Measurements from ENCODE around the gene CNIH2.

The CNIH2 gene

DNA sequence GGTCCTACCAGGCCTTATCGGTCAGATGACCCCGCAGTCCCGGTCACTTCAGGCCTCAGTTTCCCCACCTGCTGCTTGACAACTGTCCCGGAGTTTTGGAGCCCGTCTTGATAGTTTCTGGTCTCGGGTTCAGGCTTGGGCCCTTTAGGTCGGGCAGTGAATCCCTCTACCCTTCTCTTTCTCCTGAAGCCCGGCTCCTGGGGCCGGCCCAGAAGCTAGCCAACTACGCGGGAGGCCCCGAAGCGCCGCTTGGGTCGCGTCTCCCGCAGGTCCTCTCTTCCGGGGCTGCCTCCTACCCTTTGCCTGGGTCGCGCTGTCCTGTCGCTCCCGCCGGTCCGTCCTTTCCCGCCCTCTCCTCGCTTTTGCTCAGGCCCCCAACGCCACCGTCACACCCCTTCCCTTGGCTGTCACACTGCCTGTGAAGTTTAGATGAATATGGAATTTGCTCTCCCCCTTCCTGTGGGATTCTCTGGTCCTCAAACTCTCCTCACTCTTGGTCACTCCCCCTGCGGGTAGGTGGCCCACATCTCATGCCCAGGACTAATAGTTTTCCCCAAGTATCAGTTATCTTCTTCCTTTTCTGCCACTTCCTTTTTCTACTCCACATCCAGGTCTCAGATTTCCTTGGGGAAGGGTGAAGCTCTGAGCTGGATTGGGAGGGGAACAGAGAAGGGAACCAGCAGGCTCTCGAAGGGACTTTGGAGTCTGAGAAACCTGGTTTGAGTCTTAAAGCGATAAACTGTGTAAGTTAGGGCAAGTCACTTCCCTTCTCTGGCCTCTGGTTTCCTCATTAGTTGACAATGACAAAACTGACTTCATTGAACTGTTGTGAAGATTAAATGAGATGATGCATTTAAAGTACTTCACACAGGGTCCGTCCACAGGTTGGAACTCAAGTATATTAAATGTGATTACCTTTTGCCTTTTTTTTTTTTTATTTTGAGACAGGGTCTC lies 8.7 kb upstream of the CNIH2 start (continued):
- TF ChIP-seq PATZ1 (tag by site-specific recombination; IDR thresholded peaks at IDR 0.05): peak; percentile 9; the same call in 1 of the 2 replicates
- TF ChIP-seq, protein P1, sequence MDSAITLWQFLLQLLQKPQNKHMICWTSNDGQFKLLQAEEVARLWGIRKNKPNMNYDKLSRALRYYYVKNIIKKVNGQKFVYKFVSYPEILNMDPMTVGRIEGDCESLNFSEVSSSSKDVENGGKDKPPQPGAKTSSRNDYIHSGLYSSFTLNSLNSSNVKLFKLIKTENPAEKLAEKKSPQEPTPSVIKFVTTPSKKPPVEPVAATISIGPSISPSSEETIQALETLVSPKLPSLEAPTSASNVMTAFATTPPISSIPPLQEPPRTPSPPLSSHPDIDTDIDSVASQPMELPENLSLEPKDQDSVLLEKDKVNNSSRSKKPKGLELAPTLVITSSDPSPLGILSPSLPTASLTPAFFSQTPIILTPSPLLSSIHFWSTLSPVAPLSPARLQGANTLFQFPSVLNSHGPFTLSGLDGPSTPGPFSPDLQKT (IDR thresholded peaks at IDR 0.05; ENCODE audit: borderline replicate concordance, low read depth, low read length): no peak
- no peak for TF ChIP-seq ZNF776 (tag by site-specific recombination; IDR thresholded peaks at IDR 0.05; ENCODE audit: borderline replicate concordance)
- TF ChIP-seq, protein P2, sequence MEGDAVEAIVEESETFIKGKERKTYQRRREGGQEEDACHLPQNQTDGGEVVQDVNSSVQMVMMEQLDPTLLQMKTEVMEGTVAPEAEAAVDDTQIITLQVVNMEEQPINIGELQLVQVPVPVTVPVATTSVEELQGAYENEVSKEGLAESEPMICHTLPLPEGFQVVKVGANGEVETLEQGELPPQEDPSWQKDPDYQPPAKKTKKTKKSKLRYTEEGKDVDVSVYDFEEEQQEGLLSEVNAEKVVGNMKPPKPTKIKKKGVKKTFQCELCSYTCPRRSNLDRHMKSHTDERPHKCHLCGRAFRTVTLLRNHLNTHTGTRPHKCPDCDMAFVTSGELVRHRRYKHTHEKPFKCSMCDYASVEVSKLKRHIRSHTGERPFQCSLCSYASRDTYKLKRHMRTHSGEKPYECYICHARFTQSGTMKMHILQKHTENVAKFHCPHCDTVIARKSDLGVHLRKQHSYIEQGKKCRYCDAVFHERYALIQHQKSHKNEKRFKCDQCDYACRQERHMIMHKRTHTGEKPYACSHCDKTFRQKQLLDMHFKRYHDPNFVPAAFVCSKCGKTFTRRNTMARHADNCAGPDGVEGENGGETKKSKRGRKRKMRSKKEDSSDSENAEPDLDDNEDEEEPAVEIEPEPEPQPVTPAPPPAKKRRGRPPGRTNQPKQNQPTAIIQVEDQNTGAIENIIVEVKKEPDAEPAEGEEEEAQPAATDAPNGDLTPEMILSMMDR (tag by site-specific recombination; IDR thresholded peaks at IDR 0.05): peak; percentile 29; the same call in 1 of the 2 replicates
- no peak for TF ChIP-seq ZSCAN4 (tag by site-specific recombination; IDR thresholded peaks at IDR 0.05)
- TF ChIP-seq ZNF112 (tag by site-specific recombination; IDR thresholded peaks at IDR 0.05): no peak
- TF ChIP-seq HIC1 (tag by site-specific recombination; IDR thresholded peaks at IDR 0.05): no peak
- TF ChIP-seq ZNF843 (tag by site-specific recombination; IDR thresholded peaks at IDR 0.05): no peak
- TF ChIP-seq PRDM1 (tag by site-specific recombination; IDR thresholded peaks at IDR 0.05): peak; percentile 62
- peak; percentile 72 for TF ChIP-seq SP2 (tag by site-specific recombination; IDR thresholded peaks at IDR 0.05)
- TF ChIP-seq GLIS1 (tag by site-specific recombination; IDR thresholded peaks at IDR 0.05): peak; percentile 93
- TF ChIP-seq ZNF777 (tag by site-specific recombination; IDR thresholded peaks at IDR 0.05; ENCODE audit: borderline replicate concordance): no peak
- no peak for TF ChIP-seq ZNF221 (tag by site-specific recombination; IDR thresholded peaks at IDR 0.05; ENCODE audit: borderline replicate concordance)
- no peak for TF ChIP-seq ZNF48 (tag by site-specific recombination; IDR thresholded peaks at IDR 0.05)
- TF ChIP-seq ZNF362 (tag by site-specific recombination; IDR thresholded peaks at IDR 0.05): no peak
- TF ChIP-seq, protein P3, sequence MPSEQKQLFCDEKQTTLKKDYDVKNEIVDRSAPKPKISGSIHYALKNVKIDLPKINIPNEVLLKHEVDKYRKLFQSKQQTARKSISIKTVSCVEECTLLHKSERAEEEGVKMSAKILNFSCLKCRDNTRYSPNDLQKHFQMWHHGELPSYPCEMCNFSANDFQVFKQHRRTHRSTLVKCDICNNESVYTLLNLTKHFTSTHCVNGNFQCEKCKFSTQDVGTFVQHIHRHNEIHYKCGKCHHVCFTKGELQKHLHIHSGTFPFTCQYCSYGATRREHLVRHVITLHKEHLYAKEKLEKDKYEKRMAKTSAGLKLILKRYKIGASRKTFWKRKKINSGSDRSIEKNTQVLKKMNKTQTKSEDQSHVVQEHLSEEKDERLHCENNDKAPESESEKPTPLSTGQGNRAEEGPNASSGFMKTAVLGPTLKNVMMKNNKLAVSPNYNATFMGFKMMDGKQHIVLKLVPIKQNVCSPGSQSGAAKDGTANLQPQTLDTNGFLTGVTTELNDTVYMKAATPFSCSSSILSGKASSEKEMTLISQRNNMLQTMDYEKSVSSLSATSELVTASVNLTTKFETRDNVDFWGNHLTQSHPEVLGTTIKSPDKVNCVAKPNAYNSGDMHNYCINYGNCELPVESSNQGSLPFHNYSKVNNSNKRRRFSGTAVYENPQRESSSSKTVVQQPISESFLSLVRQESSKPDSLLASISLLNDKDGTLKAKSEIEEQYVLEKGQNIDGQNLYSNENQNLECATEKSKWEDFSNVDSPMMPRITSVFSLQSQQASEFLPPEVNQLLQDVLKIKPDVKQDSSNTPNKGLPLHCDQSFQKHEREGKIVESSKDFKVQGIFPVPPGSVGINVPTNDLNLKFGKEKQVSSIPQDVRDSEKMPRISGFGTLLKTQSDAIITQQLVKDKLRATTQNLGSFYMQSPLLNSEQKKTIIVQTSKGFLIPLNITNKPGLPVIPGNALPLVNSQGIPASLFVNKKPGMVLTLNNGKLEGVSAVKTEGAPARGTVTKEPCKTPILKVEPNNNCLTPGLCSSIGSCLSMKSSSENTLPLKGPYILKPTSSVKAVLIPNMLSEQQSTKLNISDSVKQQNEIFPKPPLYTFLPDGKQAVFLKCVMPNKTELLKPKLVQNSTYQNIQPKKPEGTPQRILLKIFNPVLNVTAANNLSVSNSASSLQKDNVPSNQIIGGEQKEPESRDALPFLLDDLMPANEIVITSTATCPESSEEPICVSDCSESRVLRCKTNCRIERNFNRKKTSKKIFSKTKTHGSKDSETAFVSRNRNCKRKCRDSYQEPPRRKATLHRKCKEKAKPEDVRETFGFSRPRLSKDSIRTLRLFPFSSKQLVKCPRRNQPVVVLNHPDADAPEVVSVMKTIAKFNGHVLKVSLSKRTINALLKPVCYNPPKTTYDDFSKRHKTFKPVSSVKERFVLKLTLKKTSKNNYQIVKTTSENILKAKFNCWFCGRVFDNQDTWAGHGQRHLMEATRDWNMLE (tag by site-specific recombination; conservative IDR thresholded peaks at IDR 0.05; ENCODE audit: low read depth): no peak
